DOHH2 (cell line): ENCODE results near the gene GABBR1.

ENCODE experiments used
- CTCF ChIP-seq: fragments of 200-600 bp; sonication (generic); IDR thresholded peaks from one replicate; pipeline ENCODE4 v1.5.1; 2014; ENCODE audit warnings: antibody characterized with exemption, mild to moderate bottlenecking, low read depth, low read length; ENCODE audit not compliant: poor library complexity, severe bottlenecking
- EZH2phosphoT487 ChIP-seq: fragments of 200-600 bp; sonication (generic); IDR thresholded peaks from 2 replicates; pipeline ENCODE4 v1.6.1; 2017; ENCODE audit warnings: borderline replicate concordance, mild to moderate bottlenecking, antibody characterized with exemption, low read length, moderate library complexity, mixed read lengths

DNA sequence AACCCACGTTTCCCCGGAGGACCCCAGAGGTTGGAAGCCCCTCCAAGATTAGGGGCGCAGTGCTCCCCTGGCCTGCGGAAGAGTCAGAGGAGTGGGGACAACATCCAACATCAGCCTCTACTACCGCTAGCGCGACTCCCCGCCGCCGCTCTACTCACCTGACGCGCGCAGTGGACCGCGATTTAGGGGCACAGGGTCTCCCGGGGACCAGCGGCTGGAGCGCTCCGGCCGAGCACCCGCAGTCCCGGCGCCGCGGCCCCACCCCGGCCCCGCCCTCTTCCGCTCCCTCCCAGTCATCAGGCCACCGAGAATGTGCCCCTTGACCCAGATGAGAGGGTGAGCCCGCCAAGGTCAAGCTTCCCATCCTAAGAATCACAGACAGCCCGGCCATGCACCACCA, 47.9 kb upstream of the GABBR1 start, which contains the start of gene ZFP57:
- TF ChIP-seq EZH2phosphoT487 (no peak), CTCF (no peak)
